ENCODE data around the gene SMARCA1.

Gene SMARCA1

GRCh38 chrX:129525896-129526295, 2.6 kb upstream of the SMARCA1 start:
- no peak for DNase-seq

GRCh38 chrX:129525162-129525561, 1.9 kb upstream of the SMARCA1 start:
- DNase-seq: peak; percentile 14 to 29

- no peak for DNase-seq
These were observed 1.1 kb upstream of the SMARCA1 start for GRCh38 chrX:129524250-129524850.

- DNase-seq: peak; percentile 11 to 13
These were observed 859 bp downstream of the SMARCA1 start for GRCh38 chrX:129522184-129523078.

- DNase-seq: no peak
These were observed 3.1 kb downstream of the SMARCA1 start for GRCh38 chrX:129520151-129520550.

- DNase-seq: no peak
These were observed 6.9 kb downstream of the SMARCA1 start for GRCh38 chrX:129516402-129516801.

GRCh38 chrX:129512409-129512808, 10.9 kb downstream of the SMARCA1 start:
- DNase-seq: no peak

- DNase-seq: no peak
These were observed 11.6 kb downstream of the SMARCA1 start for GRCh38 chrX:129511689-129512088.

GRCh38 chrX:129510331-129510730, 13.0 kb downstream of the SMARCA1 start:
- DNase-seq: no peak

- DNase-seq: no peak
These were observed 26.0 kb downstream of the SMARCA1 start for GRCh38 chrX:129497146-129497843.

GRCh38 chrX:129496625-129497024, 26.7 kb downstream of the SMARCA1 start:
- DNase-seq: no peak

- DNase-seq: no peak
These were observed 27.4 kb downstream of the SMARCA1 start for GRCh38 chrX:129495900-129496299.

GRCh38 chrX:129494887-129495286, 28.4 kb downstream of the SMARCA1 start:
- no peak for DNase-seq

- no peak for DNase-seq
These were observed 29.6 kb downstream of the SMARCA1 start for GRCh38 chrX:129493643-129494042.

- no peak for DNase-seq
These were observed 33.0 kb downstream of the SMARCA1 start for GRCh38 chrX:129490330-129490729.

- DNase-seq: no peak
These were observed 34.9 kb downstream of the SMARCA1 start for GRCh38 chrX:129488359-129488758.

- DNase-seq: no peak
These were observed 42.4 kb downstream of the SMARCA1 start for GRCh38 chrX:129480889-129481288.

GRCh38 chrX:129478516-129478915, 44.8 kb downstream of the SMARCA1 start:
- DNase-seq: no peak

GRCh38 chrX:129472116-129472515, 51.2 kb downstream of the SMARCA1 start:
- DNase-seq: no peak

- no peak for DNase-seq
These were observed 60.6 kb downstream of the SMARCA1 start for GRCh38 chrX:129462707-129463106.

- DNase-seq: no peak
These were observed 61.4 kb downstream of the SMARCA1 start for GRCh38 chrX:129461801-129462456.

- no peak for DNase-seq
These were observed 70.8 kb downstream of the SMARCA1 start for GRCh38 chrX:129452523-129452922.

- no peak for DNase-seq
These were observed 73.2 kb downstream of the SMARCA1 start for GRCh38 chrX:129450123-129450522.

All from SHP77 (cell line).